Thyroid gland (tissue), 4 donors: ENCODE data around the gene IGF2R. TPM values are rescaled to one million over a fixed set of nuclear protein-coding genes. Genes with fewer than 3 reads are reported as not detected.
"Not testable (repeated sequence)": the region's sequence is repeated elsewhere in the genome, so short reads cannot be mapped to it uniquely, and the experiment has no call there.

Experiments used
- DNase-seq, 2 donors: peaks; one replicate each; pipeline ENCODE4 v3.0.0-alpha.2; 2019
- H3K27ac ChIP-seq, 3 donors: fragments of 200-600 bp; sonication (generic); 1 replicate in 2 of 3; 2 replicates in 1 of 3; pipeline ENCODE4 v1.5.1; 2016 to 2019; ENCODE audit warnings: mild to moderate bottlenecking in 1 of 3, moderate library complexity in 1 of 3
- H3K27me3 ChIP-seq: fragments of 200-600 bp; sonication (generic); one replicate; pipeline ENCODE4 v1.5.1; 2019
- H3K36me3 ChIP-seq, 2 donors: fragments of 200-600 bp; sonication (generic); one replicate each; pipeline ENCODE4 v1.5.1; 2016 to 2019
- H3K4me1 ChIP-seq, 2 donors: fragments of 200-600 bp; sonication (generic); one replicate each; pipeline ENCODE4 v1.5.1; 2017 to 2019
- H3K4me3 ChIP-seq, 3 donors: fragments of 200-600 bp; sonication (generic); replicated peaks in 1 of 3; 1 replicate in 2 of 3; 2 replicates in 1 of 3; pipeline ENCODE4 v1.5.1; 2016; ENCODE audit warnings: mild to moderate bottlenecking in 1 of 3
- H3K9me3 ChIP-seq: fragments of 200-600 bp; sonication (generic); one replicate; pipeline ENCODE4 v1.5.1; 2017
- POLR2A ChIP-seq, 2 donors: fragments of 450-650 bp; IDR thresholded peaks; one replicate each; pipeline ENCODE4 v1.6.1; 2017; ENCODE audit warnings: antibody characterized with exemption in 2 of 2, mild to moderate bottlenecking in 2 of 2, moderate library complexity in 1 of 2
- WGBS, 2 donors: methylation state at CpG; one replicate each; pipeline ENCODE4 v1.1.5; 2017; 5-methylcytosine and 5-hydroxymethylcytosine counted together
- intact Hi-C: fragments of 100-400 bp; cut with DNase I; formaldehyde crosslinking; loops from one replicate; pipeline ENCODE4 v1.15.1; 2023
- total RNA-seq, 4 donors: library from RNA; depleted of rRNA; stranded (reverse); fragments of >200 nt; gene quantifications; one replicate each; pipeline ENCODE4 v1.2.3, GENCODE V29; 2016
- TF ChIP-seq, protein P1 (sequence below), 6 experiments: fragments of 200-600 bp in 3 of 6; fragments of 450-650 bp in 3 of 6; sonication (generic) in 3 of 6; IDR thresholded peaks; one replicate each; pipeline ENCODE4 v1.5.1; 2016 to 2019; ENCODE audit warnings: antibody characterized with exemption in 6 of 6, mild to moderate bottlenecking in 2 of 6, inconsistent platforms in 1 of 6, moderate library complexity in 1 of 6

The IGF2R gene
- total RNA-seq, 4 donors from 2014 or later = 82.1 to 104 (median 94.2) TPM

GRCh38 chr6:160131636-160132296 lies 162.9 kb downstream of the IGF2R start:
- TF ChIP-seq POLR2A (IDR thresholded peaks at IDR 0.05) = no peak
- TF ChIP-seq, protein P1, sequence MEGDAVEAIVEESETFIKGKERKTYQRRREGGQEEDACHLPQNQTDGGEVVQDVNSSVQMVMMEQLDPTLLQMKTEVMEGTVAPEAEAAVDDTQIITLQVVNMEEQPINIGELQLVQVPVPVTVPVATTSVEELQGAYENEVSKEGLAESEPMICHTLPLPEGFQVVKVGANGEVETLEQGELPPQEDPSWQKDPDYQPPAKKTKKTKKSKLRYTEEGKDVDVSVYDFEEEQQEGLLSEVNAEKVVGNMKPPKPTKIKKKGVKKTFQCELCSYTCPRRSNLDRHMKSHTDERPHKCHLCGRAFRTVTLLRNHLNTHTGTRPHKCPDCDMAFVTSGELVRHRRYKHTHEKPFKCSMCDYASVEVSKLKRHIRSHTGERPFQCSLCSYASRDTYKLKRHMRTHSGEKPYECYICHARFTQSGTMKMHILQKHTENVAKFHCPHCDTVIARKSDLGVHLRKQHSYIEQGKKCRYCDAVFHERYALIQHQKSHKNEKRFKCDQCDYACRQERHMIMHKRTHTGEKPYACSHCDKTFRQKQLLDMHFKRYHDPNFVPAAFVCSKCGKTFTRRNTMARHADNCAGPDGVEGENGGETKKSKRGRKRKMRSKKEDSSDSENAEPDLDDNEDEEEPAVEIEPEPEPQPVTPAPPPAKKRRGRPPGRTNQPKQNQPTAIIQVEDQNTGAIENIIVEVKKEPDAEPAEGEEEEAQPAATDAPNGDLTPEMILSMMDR (IDR thresholded peaks at IDR 0.05) = no peak
- WGBS, 2 donors = 89 to 94% methylated on average over 19 of the region's 19 CpGs
- Histone ChIP-seq H3K27me3 (no peaks in the 10 kb centered on the region), H3K9me3 (no peaks in the 10 kb centered on the region), H3K4me1 (no peaks in the 10 kb centered on the region), H3K27ac (no peak overlapping the region), H3K36me3 (no peaks in the 10 kb centered on the region), H3K4me3 (no peak overlapping the region)
- no peak for DNase-seq
- intact Hi-C loops = no loop called here

GRCh38 chr6:160132297-160132637 lies 163.4 kb downstream of the IGF2R start:
- TF ChIP-seq, protein P1 (IDR thresholded peaks at IDR 0.05) = no peak
- no peak for TF ChIP-seq POLR2A (IDR thresholded peaks at IDR 0.05)
- 68 to 78% methylated on average over 4 of the region's 4 CpGs for WGBS, 2 donors
- H3K27ac ChIP-seq = no peak overlapping the region

DNA sequence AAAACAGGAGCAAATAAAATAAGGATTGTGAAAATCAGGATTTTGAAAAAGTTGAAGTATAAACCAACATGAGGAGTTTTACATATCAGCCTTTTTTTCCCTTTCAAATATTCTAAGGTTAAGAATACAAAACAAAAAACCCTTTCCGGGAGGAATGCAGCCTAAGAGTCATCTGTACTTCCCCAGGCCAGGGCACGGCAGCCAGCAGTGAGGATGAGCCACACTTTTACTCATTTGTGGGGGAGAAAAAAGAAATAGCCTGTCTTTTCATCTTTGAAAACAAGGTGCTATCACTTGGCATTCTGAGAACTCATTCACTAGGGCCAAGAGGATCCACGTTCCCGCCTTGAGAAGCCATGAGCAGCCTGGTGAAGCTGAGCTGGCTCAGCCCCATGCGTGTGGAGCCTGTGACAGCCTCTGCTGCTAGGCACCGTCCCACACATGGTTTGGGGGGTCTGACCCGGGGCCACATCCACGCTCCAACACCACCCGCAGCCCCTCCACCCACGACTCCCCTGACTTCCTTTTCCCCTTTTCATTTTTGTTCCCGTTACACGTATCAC lies 164.0 kb downstream of the IGF2R start:
- no peak for DNase-seq
- TF ChIP-seq, protein P1 (IDR thresholded peaks at IDR 0.05) = no peak
- no peak for TF ChIP-seq POLR2A (IDR thresholded peaks at IDR 0.05)
- H3K4me1 ChIP-seq = no peaks in the 10 kb centered on the region
- intact Hi-C loops = no loop called here
- H3K27ac ChIP-seq = no peak overlapping the region
- no peak overlapping the region for H3K4me3 ChIP-seq
- no peaks in the 10 kb centered on the region for H3K9me3 ChIP-seq
- WGBS, 2 donors = 65 to 68% methylated on average over 12 of the region's 12 CpGs
- no peaks in the 10 kb centered on the region for H3K27me3 ChIP-seq
- no peaks in the 10 kb centered on the region for H3K36me3 ChIP-seq

More at GRCh38 chr6:160132297-160132637, 163.4 kb downstream of the IGF2R start:
- no peak overlapping the region for H3K4me3 ChIP-seq
- no peaks in the 10 kb centered on the region for H3K27me3 ChIP-seq
- H3K36me3 ChIP-seq = no peaks in the 10 kb centered on the region
- H3K9me3 ChIP-seq = no peaks in the 10 kb centered on the region
- no peak for DNase-seq
- H3K4me1 ChIP-seq = no peaks in the 10 kb centered on the region
- intact Hi-C loops = no loop called here

DNA sequence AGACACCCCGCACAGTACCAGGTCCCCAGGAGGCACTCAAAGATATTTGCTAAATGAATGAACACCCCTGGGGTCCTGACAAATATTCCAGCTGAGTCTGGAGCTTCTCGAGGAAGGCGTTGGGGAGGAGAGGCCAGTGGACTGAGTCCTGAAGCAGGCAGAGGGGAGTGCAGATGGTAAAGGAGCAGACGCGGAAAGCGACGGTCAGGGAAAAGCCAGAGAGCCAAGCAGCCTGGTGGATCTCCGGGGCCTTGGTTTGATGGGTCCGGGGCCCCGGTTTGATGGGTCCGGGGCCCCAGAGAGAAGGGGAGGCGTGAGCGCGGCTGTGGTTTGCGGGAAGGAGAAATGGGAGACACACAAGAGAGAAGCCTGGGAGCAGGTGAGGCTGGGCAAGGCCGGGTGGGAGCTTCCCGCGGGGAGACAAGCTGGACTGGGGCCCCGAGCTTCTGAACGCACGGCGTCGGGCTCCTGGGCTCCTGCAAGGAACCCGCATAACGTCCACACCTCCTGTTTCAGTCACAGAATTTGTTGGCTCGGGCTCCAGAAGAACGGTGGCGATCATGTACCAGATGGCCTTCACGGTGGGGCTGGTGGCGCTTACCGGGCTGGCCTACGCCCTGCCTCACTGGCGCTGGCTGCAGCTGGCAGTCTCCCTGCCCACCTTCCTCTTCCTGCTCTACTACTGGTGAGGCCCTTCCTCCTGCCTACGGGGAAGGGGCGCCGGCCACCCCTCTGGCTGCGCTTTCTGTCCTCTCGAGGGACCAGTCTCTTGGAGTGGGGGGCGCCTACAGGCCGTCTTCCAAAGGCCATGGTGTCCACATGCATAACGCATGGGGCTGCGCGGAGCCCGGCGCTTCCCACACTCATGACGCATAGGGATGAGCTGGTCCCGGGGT lies 164.8 kb downstream of the IGF2R start:
- H3K4me3 ChIP-seq = no peak overlapping the region
- no peaks in the 10 kb centered on the region for H3K36me3 ChIP-seq
- intact Hi-C loops = no loop called here
- H3K27me3 ChIP-seq = no peaks in the 10 kb centered on the region
- TF ChIP-seq, protein P1 (IDR thresholded peaks at IDR 0.05) = no peak
- TF ChIP-seq POLR2A (IDR thresholded peaks at IDR 0.05) = no peak
- H3K4me1 ChIP-seq = no peaks in the 10 kb centered on the region
- WGBS, 2 donors = 92 to 93% methylated on average over 40 to 47 of the region's 47 CpGs
- no peaks in the 10 kb centered on the region for H3K9me3 ChIP-seq
- no peak for DNase-seq
- no peak overlapping the region for H3K27ac ChIP-seq

GRCh38 chr6:160134337-160134751 lies 165.5 kb downstream of the IGF2R start:
- H3K4me1 ChIP-seq, H3K36me3 ChIP-seq, H3K9me3 ChIP-seq, DNase-seq, intact Hi-C loops, H3K4me3 ChIP-seq, H3K27ac ChIP-seq, H3K27me3 ChIP-seq: not testable (repeated sequence)
- WGBS, 2 donors = 92% methylated on average over 18 to 20 of the region's 20 CpGs
